Measurements from ENCODE around the gene FAM168A.
A peak's percentile ranks its signal among the peaks of the same experiment; 100 is the strongest.
"Not testable (repeated sequence)": the region's sequence is repeated elsewhere in the genome, so short reads cannot be mapped to it uniquely, and the experiment has no call there.

FAM168A gene

DNA sequence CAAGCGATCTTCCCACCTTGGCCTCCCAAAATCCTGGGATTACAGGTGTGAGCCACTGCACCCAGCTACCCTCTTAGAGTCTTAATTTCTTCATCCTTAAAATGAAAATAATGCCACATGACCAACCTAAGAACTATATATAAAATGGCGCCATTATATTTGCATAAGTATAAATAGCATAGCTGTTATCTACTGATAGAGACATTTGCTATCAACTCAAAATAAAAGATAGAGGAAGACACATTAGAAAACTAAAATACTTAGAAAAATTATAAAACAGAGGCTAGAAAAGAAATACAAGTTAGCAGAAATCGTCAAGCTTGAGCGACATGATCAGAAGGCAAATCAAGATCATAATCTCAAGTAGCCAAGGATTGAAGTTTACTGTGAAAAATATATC lies 6.2 kb downstream of the FAM168A start:
- no peak for DNase-seq

DNA sequence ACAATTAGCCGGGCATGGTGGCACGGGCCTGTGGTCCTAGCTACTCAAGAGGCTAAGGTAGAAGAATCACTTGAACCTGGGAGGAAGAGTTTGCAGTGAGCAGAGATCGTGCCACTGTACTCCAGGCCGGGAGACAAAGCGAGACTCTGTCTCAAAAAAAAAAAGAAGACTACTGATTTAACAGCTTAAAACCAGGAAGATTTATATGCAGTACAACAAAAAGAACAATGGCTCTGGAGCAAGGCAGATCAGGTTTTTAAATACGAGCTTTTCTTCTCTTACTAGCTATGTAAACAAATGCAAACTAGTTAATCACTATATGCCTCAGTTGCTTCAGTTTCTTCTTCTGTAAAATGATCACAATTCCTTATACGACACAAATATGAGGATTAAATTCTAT lies 6.9 kb downstream of the FAM168A start:
- no peak for DNase-seq

DNA sequence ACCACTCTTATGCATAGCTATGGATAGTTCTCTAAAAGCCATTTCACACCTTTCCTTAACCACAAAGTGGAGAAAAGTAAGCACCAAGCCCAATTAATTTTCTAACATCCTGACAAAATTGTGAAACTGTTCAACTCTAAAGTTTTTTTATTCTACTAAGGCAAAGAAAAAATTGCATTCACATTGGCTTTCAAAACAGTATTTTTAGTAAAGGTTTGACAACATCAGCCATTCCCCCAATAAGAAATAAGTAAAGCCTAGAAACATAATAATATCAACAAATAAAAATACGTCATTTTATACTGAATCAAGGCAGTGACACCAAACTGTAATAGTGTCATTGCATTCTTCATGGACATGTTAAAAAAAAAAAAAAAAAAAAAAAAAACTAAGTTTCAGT lies 11.1 kb downstream of the FAM168A start:
- no peak for DNase-seq

DNA sequence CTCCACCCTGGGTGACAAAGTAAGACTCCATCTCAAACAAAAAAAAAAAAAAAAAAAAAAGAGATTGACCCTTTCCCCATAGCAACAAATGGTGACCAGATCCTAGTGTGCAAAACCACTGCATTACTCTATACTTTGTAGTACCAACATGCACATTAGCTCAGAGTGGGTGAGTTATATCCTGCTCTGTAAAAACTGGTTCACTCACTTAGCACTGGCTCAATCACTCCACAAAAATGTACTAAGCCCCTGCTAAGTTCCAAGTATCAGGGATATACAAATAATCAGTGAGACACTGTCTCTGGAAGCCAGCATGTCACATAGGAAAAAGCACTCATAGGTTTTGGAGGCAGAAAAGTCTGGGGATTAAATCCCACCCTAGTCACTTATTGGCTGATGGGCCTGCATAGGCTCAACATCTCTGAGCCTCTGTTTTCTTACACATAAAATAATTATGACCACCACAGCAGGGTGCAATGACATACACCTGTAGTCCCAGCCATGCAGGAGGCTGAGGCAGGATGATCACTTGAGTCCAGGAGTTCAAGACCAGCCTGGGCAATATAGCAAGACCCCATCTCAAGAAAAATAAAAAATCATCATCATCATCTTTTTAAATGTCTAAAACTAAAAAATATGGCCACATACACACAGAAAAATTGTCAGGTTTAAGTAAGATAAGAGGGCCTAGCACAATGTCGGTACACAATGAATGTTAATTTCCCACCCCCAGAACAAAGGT lies 11.9 kb downstream of the FAM168A start:
- no peak for DNase-seq

- DNase-seq = no peak
Observed at GRCh38 chr11:73584831-73585230, 13.1 kb downstream of the FAM168A start.

GRCh38 chr11:73582653-73583052 lies 15.3 kb downstream of the FAM168A start:
- DNase-seq = no peak

DNA sequence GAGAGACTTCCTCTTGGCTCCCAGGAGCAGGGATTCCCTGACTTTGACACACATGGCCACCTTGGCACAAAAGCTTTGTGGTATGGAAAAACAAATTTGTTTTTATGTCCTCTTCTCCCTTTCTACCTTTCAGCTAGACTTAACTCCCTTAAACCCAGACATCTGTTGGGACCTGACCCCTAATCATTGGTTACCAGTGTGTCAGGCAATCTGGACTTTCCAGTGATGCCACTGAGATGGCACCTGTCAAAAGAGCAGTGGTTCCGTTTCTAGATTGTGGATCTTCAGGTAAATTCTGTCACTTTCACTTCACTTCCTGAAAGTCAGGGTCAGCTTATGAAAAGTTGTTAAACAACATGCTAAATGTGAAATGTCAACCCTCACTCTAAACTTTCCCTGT lies 17.2 kb downstream of the FAM168A start:
- DNase-seq = not testable (repeated sequence)

DNA sequence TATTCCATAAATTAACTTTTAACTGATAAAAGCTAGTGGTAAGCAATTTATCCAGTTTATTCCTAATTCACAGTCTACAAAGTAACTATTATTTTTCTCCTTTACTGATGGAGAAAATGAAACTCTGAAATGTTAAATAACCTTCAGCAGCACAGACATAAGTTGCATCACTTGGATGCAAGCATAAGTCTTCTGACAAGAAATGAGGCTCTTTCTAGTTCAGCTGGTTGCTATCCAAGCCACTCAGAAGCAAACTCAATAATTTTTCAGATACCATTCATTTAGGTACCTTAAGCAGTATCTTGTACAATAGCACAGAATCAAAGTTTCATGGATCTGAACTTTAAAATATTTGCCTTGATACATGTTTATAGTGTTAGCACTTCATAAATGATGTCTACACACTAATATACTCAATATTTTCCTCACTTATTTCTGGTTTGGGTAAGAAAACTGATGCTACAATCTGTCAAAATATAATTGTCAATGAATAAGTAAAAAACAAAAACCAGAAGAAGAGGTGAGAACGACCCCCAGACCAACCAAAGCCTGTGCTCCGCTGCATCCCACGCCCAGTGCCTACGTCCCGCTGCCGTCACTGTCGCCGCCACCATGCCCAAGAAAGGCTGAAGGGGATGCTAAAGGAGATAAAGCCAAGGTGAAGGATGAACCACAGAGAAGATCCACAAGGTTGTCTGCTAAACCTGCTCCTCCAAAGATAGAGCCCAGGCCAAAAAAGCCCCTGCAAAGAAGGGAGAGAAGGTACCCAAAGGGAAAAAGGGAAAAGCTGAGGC lies 18.1 kb downstream of the FAM168A start:
- no peak for DNase-seq

DNA sequence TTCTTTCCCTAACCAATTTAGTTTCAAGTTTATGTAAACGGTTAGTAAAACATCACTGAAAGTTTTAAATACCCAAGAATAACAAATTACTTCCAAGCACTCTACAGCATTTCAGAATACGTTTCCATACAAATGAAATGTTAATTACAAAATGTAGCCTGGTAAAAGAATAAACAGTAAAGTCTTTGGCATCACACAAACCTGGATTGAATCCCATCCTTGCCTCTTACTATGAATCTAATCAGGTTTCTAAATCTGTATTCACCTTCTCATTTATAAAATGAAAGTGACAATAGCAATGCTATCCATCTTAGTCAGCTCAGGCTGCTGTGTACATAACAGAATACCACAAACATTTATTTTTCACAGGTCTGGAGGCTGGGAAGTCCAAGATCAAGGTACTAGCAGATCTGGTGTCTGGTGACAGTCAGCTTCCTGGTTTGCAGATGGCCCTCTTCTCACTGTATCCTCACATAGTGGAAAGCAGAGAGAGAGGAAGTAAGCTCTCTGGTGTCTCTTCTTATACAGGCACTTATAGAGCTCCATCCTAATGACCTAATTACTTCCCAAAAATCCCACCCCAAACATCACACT lies 19.2 kb downstream of the FAM168A start:
- no peak for DNase-seq

- DNase-seq = no peak
Observed at GRCh38 chr11:73577496-73577917, 20.4 kb downstream of the FAM168A start.

- DNase-seq = peak; percentile 94
Observed at GRCh38 chr11:73576185-73576614, 21.7 kb downstream of the FAM168A start.

GRCh38 chr11:73571982-73572381 lies 25.9 kb downstream of the FAM168A start:
- not testable (repeated sequence) for DNase-seq

- DNase-seq = no peak
Observed at GRCh38 chr11:73570415-73571114, 27.3 kb downstream of the FAM168A start.

DNA sequence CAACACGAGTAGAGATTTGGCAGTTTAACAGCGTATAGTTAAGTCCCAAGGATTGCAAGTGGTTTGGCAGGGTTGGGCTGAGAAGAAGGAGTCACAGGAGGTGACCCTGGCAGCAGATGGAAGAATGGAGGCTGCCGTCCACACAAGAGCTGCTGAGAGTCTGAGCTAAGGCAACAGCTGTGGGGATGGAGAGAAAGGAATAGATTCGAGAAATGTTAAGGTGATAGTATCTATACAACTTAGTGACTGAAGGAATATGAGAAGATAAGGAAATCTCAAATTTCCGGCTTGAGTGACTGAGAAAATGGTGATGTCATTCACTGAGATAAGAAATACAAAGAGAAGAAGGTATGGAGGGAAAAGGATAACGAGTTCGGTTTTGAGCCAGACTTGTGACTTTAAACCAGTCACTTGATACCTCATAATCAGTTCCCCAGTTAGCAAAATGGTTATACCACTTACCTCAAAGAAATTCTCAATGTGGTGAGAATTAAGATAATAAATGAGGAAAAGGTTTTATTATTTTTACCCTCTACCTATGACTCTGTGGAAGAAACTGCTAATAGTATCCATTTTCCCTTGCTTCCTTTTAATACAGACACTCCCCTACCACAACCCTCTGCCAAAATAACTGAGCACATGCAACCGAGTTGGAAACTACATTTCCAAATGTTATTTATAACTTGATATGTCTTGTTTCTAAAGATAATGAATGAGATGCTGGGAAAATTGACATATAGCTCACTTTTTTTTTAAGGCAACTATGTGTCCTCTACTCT lies 30.7 kb downstream of the FAM168A start:
- no peak for DNase-seq

- DNase-seq = no peak
Observed at GRCh38 chr11:73566422-73566821, 31.5 kb downstream of the FAM168A start.

DNA sequence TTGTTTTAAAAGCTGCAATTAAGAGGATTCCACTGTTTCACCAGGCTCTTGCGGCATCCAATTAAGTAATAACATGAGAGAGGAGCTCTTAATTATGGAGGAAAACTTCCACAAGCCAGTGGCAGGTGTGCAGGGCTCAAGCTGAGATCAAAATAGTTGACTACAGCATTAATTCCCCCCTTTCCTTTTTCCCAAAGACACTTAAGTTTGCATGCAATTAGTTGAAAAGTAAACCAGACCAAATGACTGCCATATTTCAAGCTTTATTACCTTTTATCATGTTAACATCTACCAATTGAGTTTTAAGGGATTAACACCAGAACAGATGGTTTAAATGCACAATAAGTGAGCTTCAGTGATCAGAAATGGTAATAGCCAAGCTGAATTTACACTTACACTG lies 32.1 kb downstream of the FAM168A start:
- DNase-seq = no peak

DNA sequence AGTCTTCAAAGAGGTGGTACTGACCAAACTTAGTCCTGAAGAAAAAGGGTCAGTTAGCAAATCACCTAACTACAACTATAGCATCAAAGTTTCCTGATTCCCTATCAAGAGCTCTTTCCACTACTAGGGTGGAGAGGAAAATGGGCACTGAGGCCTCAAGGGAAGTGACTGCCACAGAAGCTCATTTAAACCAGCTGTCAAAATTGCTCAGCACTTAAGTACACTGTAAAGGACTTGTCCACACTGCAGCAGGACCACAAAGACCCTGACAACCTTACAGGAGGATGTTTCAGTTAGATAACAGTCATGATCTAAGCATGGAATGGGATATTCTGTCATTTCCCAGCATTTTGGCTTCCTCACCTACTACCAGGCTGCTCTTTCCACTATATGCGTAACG lies 33.0 kb downstream of the FAM168A start:
- no peak for DNase-seq

- no peak for DNase-seq
Observed at GRCh38 chr11:73563539-73564200, 34.2 kb downstream of the FAM168A start.

GRCh38 chr11:73559743-73560142 lies 38.2 kb downstream of the FAM168A start:
- DNase-seq = no peak

DNA sequence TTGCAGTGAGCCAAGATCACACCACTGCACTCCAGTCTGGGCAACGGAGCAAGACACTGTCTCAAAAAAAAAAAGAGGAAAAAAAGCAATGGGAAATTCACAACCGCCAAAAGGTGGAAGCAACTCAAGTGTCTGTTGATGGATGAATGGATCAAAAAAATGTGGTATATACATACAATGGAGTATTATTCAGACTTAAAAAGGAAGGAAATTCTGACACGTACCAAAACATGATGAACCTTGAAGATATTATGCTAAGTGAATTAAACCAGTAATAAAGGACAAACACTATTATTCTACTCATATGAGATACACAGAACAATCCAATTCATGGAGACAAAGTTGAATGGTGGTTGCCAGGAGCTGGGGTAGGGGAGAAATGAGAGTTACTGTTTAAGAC lies 40.9 kb downstream of the FAM168A start:
- no peak for DNase-seq

- DNase-seq = no peak
Observed at GRCh38 chr11:73555615-73556014, 42.3 kb downstream of the FAM168A start.
